Sigmoid colon (tissue), 7 donors: ENCODE data around the gene OPRM1. TPM values are rescaled to one million over a fixed set of nuclear protein-coding genes. Genes with fewer than 3 reads are reported as not detected.

Experiments used
- DNase-seq: peaks from one replicate; pipeline ENCODE4 v3.0.0-alpha.2; 2019
- H3K27ac ChIP-seq, 4 donors: fragments of 200-600 bp; sonication (generic); one replicate each; pipeline ENCODE4 v1.5.1; 2016 to 2019; ENCODE audit warnings: mild to moderate bottlenecking in 1 of 4
- H3K27me3 ChIP-seq, 3 donors: fragments of 200-600 bp; sonication (generic); one replicate each; pipeline ENCODE4 v1.5.1; 2019; ENCODE audit warnings: mild to moderate bottlenecking in 1 of 3
- H3K36me3 ChIP-seq, 4 donors: fragments of 200-600 bp; sonication (generic); one replicate each; pipeline ENCODE4 v1.5.1; 2016 to 2019
- H3K4me1 ChIP-seq, 4 donors: fragments of 200-600 bp; sonication (generic); one replicate each; pipeline ENCODE4 v1.5.1; 2017 to 2019
- H3K4me3 ChIP-seq, 4 donors: fragments of 200-600 bp; sonication (generic); one replicate each; pipeline ENCODE4 v1.5.1; 2017 to 2019; ENCODE audit warnings: mild to moderate bottlenecking in 2 of 4, moderate library complexity in 1 of 4
- H3K9me3 ChIP-seq, 4 donors: fragments of 200-600 bp in 3 of 4; sonication (generic) in 3 of 4; one replicate each; pipeline versions ENCODE4 v1.5.1 to v1.6.1; 2013 to 2019
- EP300 ChIP-seq, 4 donors: sonication (generic); formaldehyde crosslinking; IDR thresholded peaks; one replicate each; pipeline ENCODE4 v1.6.1; 2017; ENCODE audit warnings: antibody characterized with exemption in 4 of 4
- POLR2A ChIP-seq, 2 donors: fragments of 450-650 bp; IDR thresholded peaks; one replicate each; pipeline ENCODE4 v1.6.1; 2016; ENCODE audit warnings: antibody characterized with exemption in 2 of 2, mild to moderate bottlenecking in 2 of 2, moderate library complexity in 2 of 2
- POLR2AphosphoS5 ChIP-seq, 4 donors: sonication (generic); formaldehyde crosslinking; IDR thresholded peaks; one replicate each; pipeline ENCODE4 v1.6.1; 2017; ENCODE audit warnings: antibody characterized with exemption in 4 of 4
- WGBS, 2 donors: extraction: QIAGEN DNeasy Blood & Tissue Kit; methylation state at CpG; one replicate each; pipeline ENCODE4 v1.1.7; 2013; 5-methylcytosine and 5-hydroxymethylcytosine counted together
- intact Hi-C: fragments of 100-400 bp; cut with DNase I; formaldehyde crosslinking; loops from one replicate; pipeline ENCODE4 v1.15.1; 2023
- polyA plus RNA-seq, 3 donors: library from polyadenylated mRNA; stranded (reverse); fragments of 200-250 nt; gene quantifications; one replicate each; pipeline ENCODE4 v1.2.3, GENCODE V29; 2013
- total RNA-seq, 4 donors: library from RNA; depleted of rRNA; stranded (reverse); fragments of >200 nt; gene quantifications; one replicate each; pipeline ENCODE4 v1.1.0, GENCODE V29; 2016
- TF ChIP-seq, protein P1 (sequence below), 4 experiments: fragments of 450-650 bp in 3 of 4; fragments of 200-600 bp in 1 of 4; IDR thresholded peaks; one replicate each; pipeline ENCODE4 v1.5.1; 2016 to 2019; ENCODE audit warnings: antibody characterized with exemption in 4 of 4, mild to moderate bottlenecking in 3 of 4, moderate library complexity in 2 of 4
- donor health status: healthy with polysubstance abuse.
- donor health status: Bipolar disorder and iron deficiency.
- donor health status: healthy.

OPRM1 gene
- total and polyA plus RNA-seq, 7 donors = 0.19 to 3.3 (median 0.49) TPM; not detected in 2

DNA sequence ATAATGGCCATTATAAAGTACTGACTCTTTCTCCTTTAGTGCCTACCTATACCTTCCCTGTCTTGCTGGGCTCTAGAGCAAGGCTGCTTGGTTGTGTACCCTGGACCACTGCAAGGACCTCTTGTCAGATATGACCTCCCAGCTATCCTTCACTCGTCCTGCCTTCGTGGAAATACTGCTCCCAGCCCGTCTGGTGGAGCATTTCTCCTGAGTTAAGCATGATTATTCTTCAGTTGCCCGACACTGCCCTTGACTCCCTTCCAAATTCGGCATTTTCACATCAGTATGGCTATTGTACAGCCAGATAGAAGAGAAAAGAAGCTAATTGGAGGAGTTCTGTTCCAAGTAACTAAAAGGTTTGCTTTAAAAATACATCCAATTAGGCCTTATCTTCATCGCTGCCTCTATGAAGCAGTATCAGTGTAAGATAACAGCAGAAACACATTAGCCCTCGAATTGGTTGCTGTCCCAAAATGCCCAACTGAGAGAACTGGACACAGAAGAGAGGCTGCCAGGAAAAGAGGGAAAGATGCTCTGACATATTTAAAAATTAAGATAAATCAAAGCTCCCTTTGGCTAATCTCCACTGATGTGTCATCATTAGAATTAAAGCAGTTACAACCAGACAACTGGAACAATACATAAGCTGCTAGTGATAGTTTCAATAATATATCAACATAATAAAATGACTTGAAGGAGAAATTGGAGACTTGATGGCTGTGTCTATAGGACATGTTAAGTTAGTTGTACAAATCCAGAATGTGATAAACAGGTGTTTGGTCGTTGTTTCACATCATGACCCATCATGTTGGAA lies 54.4 kb downstream of the OPRM1 start:
- H3K9me3 ChIP-seq = no peaks in the 10 kb centered on the region
- no peak overlapping the region for H3K4me3 ChIP-seq
- H3K27ac ChIP-seq = no peak overlapping the region
- no peak for DNase-seq
- no peaks in the 10 kb centered on the region for H3K4me1 ChIP-seq
- H3K27me3 ChIP-seq = no peaks in the 10 kb centered on the region
- intact Hi-C loops = no loop called here
- no peak for TF ChIP-seq POLR2AphosphoS5 (IDR thresholded peaks at IDR 0.05)
- TF ChIP-seq, protein P1, sequence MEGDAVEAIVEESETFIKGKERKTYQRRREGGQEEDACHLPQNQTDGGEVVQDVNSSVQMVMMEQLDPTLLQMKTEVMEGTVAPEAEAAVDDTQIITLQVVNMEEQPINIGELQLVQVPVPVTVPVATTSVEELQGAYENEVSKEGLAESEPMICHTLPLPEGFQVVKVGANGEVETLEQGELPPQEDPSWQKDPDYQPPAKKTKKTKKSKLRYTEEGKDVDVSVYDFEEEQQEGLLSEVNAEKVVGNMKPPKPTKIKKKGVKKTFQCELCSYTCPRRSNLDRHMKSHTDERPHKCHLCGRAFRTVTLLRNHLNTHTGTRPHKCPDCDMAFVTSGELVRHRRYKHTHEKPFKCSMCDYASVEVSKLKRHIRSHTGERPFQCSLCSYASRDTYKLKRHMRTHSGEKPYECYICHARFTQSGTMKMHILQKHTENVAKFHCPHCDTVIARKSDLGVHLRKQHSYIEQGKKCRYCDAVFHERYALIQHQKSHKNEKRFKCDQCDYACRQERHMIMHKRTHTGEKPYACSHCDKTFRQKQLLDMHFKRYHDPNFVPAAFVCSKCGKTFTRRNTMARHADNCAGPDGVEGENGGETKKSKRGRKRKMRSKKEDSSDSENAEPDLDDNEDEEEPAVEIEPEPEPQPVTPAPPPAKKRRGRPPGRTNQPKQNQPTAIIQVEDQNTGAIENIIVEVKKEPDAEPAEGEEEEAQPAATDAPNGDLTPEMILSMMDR (IDR thresholded peaks at IDR 0.05) = no peak
- no peak for TF ChIP-seq POLR2A (IDR thresholded peaks at IDR 0.05)
- no peak for TF ChIP-seq EP300 (IDR thresholded peaks at IDR 0.05)
- no peaks in the 10 kb centered on the region for H3K36me3 ChIP-seq
- WGBS, 2 donors = 73 to 79% methylated on average over 8 of the region's 8 CpGs

DNA sequence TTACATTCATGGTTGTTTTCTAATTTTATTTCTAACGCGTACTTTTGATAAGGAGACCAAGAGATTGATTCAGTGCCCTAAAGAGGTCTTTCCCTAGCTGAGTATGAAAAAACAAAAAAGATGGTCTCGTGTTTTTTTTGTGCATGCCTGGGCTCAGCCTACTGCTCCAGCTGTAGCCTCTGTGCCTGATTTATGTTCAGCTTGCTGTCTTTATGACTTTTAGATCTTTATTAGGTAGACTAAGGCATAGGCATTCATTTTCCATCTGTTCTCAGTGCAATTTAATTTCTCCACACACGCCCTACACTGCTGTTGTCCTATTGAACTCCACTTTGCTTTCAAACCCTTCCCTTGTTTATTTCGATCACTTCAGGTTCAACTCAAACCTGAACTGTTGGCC lies 56.5 kb downstream of the OPRM1 start:
- TF ChIP-seq EP300 (IDR thresholded peaks at IDR 0.05) (no peak), POLR2A (IDR thresholded peaks at IDR 0.05) (no peak), POLR2AphosphoS5 (IDR thresholded peaks at IDR 0.05) (no peak)
- TF ChIP-seq, protein P1 (IDR thresholded peaks at IDR 0.05) = no peak
- no peaks in the 10 kb centered on the region for H3K9me3 ChIP-seq
- H3K36me3 ChIP-seq = no peaks in the 10 kb centered on the region
- H3K27ac ChIP-seq = no peak overlapping the region
- no peak overlapping the region for H3K4me3 ChIP-seq
- no peaks in the 10 kb centered on the region for H3K4me1 ChIP-seq
- intact Hi-C loops = no loop called here
- 68 to 83% methylated on average over 5 of the region's 5 CpGs for WGBS, 2 donors
- H3K27me3 ChIP-seq = no peaks in the 10 kb centered on the region
- DNase-seq = no peak

DNA sequence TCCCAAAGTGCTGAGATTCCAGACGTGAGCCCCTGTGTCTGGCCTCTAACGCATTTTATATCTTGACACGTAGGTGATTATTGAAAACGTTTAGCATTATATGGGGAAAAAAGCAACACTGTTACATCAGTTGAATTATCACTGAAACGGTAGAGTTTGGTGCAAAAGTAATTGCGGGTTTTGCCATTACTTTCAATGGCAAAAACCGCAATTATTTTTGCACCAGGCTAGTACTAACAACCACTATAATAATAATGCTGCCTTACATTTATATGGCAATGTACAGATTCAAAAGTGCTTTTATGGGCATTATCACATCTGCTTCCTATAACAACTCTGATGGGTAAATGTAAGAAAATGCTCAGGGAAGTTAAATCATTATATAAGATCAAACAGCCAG lies 57.3 kb downstream of the OPRM1 start:
- no peak for DNase-seq
- Histone ChIP-seq H3K9me3 (no peaks in the 10 kb centered on the region), H3K4me1 (no peaks in the 10 kb centered on the region), H3K4me3 (no peak overlapping the region), H3K27me3 (no peaks in the 10 kb centered on the region), H3K27ac (no peak overlapping the region), H3K36me3 (no peaks in the 10 kb centered on the region)
- intact Hi-C loops = no loop called here
- TF ChIP-seq, protein P1 (IDR thresholded peaks at IDR 0.05) = no peak
- TF ChIP-seq POLR2A (IDR thresholded peaks at IDR 0.05) (no peak), POLR2AphosphoS5 (IDR thresholded peaks at IDR 0.05) (no peak), EP300 (IDR thresholded peaks at IDR 0.05) (no peak)
- WGBS, 2 donors = 87 to 88% methylated on average over 7 of the region's 7 CpGs

DNA sequence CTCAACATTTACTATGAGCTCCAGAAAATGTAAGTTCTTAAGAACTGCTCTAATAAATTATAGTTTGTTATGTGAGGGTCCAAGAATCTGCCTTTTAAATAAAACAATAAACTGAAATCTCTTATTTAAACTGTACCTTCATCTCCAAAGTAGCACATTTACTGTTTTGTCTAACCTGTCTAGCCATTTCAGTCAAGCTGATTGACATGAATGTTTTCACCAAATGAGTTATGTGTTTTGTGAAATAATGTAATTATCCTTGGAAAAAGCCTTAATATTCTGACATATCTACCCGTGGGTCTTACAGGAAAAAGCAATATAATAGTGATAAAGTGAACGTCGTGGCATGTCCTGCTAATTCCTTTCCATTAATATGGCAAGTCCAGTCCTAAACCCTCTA lies 57.8 kb downstream of the OPRM1 start:
- Histone ChIP-seq H3K27ac (no peak overlapping the region), H3K9me3 (no peaks in the 10 kb centered on the region), H3K4me3 (no peak overlapping the region), H3K4me1 (no peaks in the 10 kb centered on the region), H3K27me3 (no peaks in the 10 kb centered on the region), H3K36me3 (no peaks in the 10 kb centered on the region)
- no peak for DNase-seq
- WGBS, 2 donors = 65 to 76% methylated on average over 3 of the region's 3 CpGs
- TF ChIP-seq, protein P1 (IDR thresholded peaks at IDR 0.05) = no peak
- TF ChIP-seq POLR2AphosphoS5 (IDR thresholded peaks at IDR 0.05) (no peak), POLR2A (IDR thresholded peaks at IDR 0.05) (no peak), EP300 (IDR thresholded peaks at IDR 0.05) (no peak)
- intact Hi-C loops = no loop called here
